SK-N-SH (cell line): ENCODE measurements around the gene IGFL4. TPM values are rescaled to one million over a fixed set of nuclear protein-coding genes. Genes with fewer than 3 reads are reported as not detected.

Experiments
- CTCF ChIA-PET: fragments of 300-600, 350-600 bp; formaldehyde crosslinking; extraction: SDS; loops from one replicate; lab custom pipeline; 2021; lab: Yijun Ruan, JAX
- POLR2A ChIA-PET: fragments of 350-600 bp; sonication (Branson Sonifier 250); formaldehyde crosslinking; extraction: SDS; loops from one replicate; lab custom pipeline; 2020; ENCODE audit warnings: antibody characterized with exemption, inconsistent platforms; lab: Yijun Ruan, JAX
- DNase-seq: peaks from one replicate; pipeline ENCODE4 v3.0.0; 2012
- H2AFZ ChIP-seq: fragments of 200-600 bp; sonication (generic); 2 replicates; pipeline ENCODE4 v1.8.1; 2016; ENCODE audit warnings: antibody characterized with exemption, mild to moderate bottlenecking, low read depth
- H3F3A ChIP-seq: fragments of 200-600 bp; sonication (generic); replicated peaks from 2 replicates; pipeline ENCODE3; 2016; ENCODE audit warnings: antibody characterized with exemption, mild to moderate bottlenecking; ENCODE audit not compliant: insufficient read depth
- H3K27ac ChIP-seq, 2 experiments: fragments of 200-500 bp in 1 of 2; fragments of 200-600 bp in 1 of 2; sonication (Bioruptor generic) in 1 of 2; sonication (generic), shearing (Covaris generic) in 1 of 2; 2 replicates each; pipeline versions ENCODE4 v1.5.1 to v1.6.1; 2014 to 2016; ENCODE audit warnings: low read depth in 2 of 2, inconsistent platforms in 1 of 2, low read length in 1 of 2, mild to moderate bottlenecking in 1 of 2, mixed read lengths in 1 of 2
- H3K27me3 ChIP-seq: fragments of 200-600 bp; sonication (generic), shearing (Covaris generic); 2 replicates; pipeline ENCODE4 v1.6.1; 2016; ENCODE audit warnings: mixed run types; ENCODE audit not compliant: insufficient read depth
- H3K36me3 ChIP-seq, 2 experiments: fragments of 200-500 bp in 1 of 2; fragments of 200-600 bp in 1 of 2; sonication (Bioruptor generic) in 1 of 2; sonication (generic) in 1 of 2; replicated peaks in 1 of 2; 2 replicates each; pipeline versions ENCODE3 to v1.5.1; 2014 to 2016; ENCODE audit warnings: low read length in 1 of 2, mild to moderate bottlenecking in 1 of 2; ENCODE audit not compliant: insufficient read depth in 2 of 2, control insufficient read depth in 1 of 2
- H3K4me1 ChIP-seq, 2 experiments: fragments of 200-500 bp in 1 of 2; fragments of 200-600 bp in 1 of 2; sonication (Bioruptor generic) in 1 of 2; sonication (generic), shearing (Covaris generic) in 1 of 2; 2 replicates each; pipeline versions ENCODE4 v1.5.1 to v1.6.1; 2014 to 2016; ENCODE audit warnings: low read depth in 1 of 2, low read length in 1 of 2, mixed run types in 1 of 2; ENCODE audit not compliant: insufficient read depth in 2 of 2, control insufficient read depth in 1 of 2
- H3K4me2 ChIP-seq: fragments of 200-600 bp; sonication (generic), shearing (Covaris generic); 2 replicates; pipeline ENCODE4 v1.6.1; 2017; ENCODE audit warnings: mixed run types
- H3K4me3 ChIP-seq, 2 experiments: fragments of 200-500 bp in 1 of 2; fragments of 200-600 bp in 1 of 2; sonication (Bioruptor generic) in 1 of 2; sonication (generic), shearing (Covaris generic) in 1 of 2; 2 replicates each; pipeline versions ENCODE4 v1.5.1 to v1.8.1; 2014 to 2016; ENCODE audit warnings: low read depth in 2 of 2, inconsistent platforms in 1 of 2, low read length in 1 of 2, mild to moderate bottlenecking in 1 of 2, mixed read lengths in 1 of 2, moderate library complexity in 1 of 2
- H3K79me2 ChIP-seq: fragments of 200-600 bp; sonication (generic); 2 replicates; pipeline ENCODE4 v1.8.1; 2017; ENCODE audit warnings: mild to moderate bottlenecking; ENCODE audit not compliant: insufficient read depth
- H3K9ac ChIP-seq: fragments of 200-600 bp; sonication (generic); 2 replicates; pipeline ENCODE4 v1.6.1; 2017; ENCODE audit warnings: mixed run types
- H3K9me2 ChIP-seq: fragments of 200-600 bp; sonication (generic); 2 replicates; pipeline ENCODE4 v1.6.1; 2017; ENCODE audit warnings: mixed run types
- H3K9me3 ChIP-seq: fragments of 200-600 bp; sonication (generic); 2 replicates; pipeline ENCODE4 v1.6.1; 2017; ENCODE audit warnings: mixed run types, mild to moderate bottlenecking, moderate library complexity
- H4K20me1 ChIP-seq: fragments of 200-600 bp; sonication (generic); 2 replicates; pipeline ENCODE4 v1.6.1; 2017; ENCODE audit warnings: mild to moderate bottlenecking, mixed run types; ENCODE audit not compliant: insufficient read depth
- CHD2 ChIP-seq: fragments of 150-350 bp; IDR thresholded peaks from 2 replicates; pipeline ENCODE4 v1.6.1; 2018; ENCODE audit warnings: low read length; ENCODE audit not compliant: partially characterized antibody
- EP300 ChIP-seq, 2 experiments: IDR thresholded peaks; 2 replicates each; pipeline versions ENCODE4 v1.4.0 to v1.6.1; 2012; ENCODE audit warnings: borderline replicate concordance in 1 of 2, low read depth in 1 of 2, low read length in 1 of 2
- EZH2phosphoT487 ChIP-seq: fragments of 200-600 bp; sonication (generic); IDR thresholded peaks from 2 replicates; pipeline ENCODE4 v1.6.1; 2017; ENCODE audit warnings: low read depth, mixed run types, mild to moderate bottlenecking, antibody characterized with exemption, moderate library complexity, borderline replicate concordance
- FOSL2 ChIP-seq: IDR thresholded peaks from 2 replicates; pipeline ENCODE4 v1.4.0; 2012; ENCODE audit warnings: low read depth, mild to moderate bottlenecking, moderate library complexity, borderline replicate concordance
- GABPA ChIP-seq: IDR thresholded peaks from 2 replicates; pipeline ENCODE4 v1.4.0; 2012; ENCODE audit warnings: low read depth, mild to moderate bottlenecking
- GATA2 ChIP-seq: sonication (generic); formaldehyde crosslinking; IDR thresholded peaks from 2 replicates; pipeline ENCODE4 v1.5.0; 2020; ENCODE audit warnings: mild to moderate bottlenecking, missing genetic modification reagents
- JUND ChIP-seq: IDR thresholded peaks from 2 replicates; pipeline ENCODE4 v1.4.0; 2012
- MEF2A ChIP-seq: IDR thresholded peaks from 2 replicates; pipeline ENCODE4 v1.4.0; 2012; ENCODE audit warnings: low read depth, borderline replicate concordance
- MXI1 ChIP-seq: IDR thresholded peaks from 2 replicates; pipeline ENCODE4 v1.6.1; 2012; ENCODE audit warnings: mild to moderate bottlenecking, low read depth, low read length, improper control_type of control experiment
- NRF1 ChIP-seq: IDR thresholded peaks from 2 replicates; pipeline ENCODE4 v1.6.1; 2012; ENCODE audit warnings: low read depth, mild to moderate bottlenecking, low read length
- RAD21 ChIP-seq: IDR thresholded peaks from 2 replicates; pipeline ENCODE4 v1.6.1; 2012; ENCODE audit warnings: mild to moderate bottlenecking, low read length
- RCOR1 ChIP-seq: fragments of 150-350 bp; IDR thresholded peaks from 2 replicates; pipeline ENCODE4 v1.6.1; 2017; ENCODE audit warnings: antibody characterized with exemption, low read length
- SIN3A ChIP-seq: IDR thresholded peaks from 2 replicates; pipeline ENCODE4 v1.6.1; 2012; ENCODE audit warnings: low read depth, mild to moderate bottlenecking, low read length, moderate library complexity, borderline replicate concordance
- TAF1 ChIP-seq: IDR thresholded peaks from 2 replicates; pipeline ENCODE4 v1.6.1; 2012; ENCODE audit warnings: low read depth, mild to moderate bottlenecking, low read length, moderate library complexity, borderline replicate concordance
- TCF12 ChIP-seq: IDR thresholded peaks from 2 replicates; pipeline ENCODE4 v1.4.0; 2012
- TEAD4 ChIP-seq: IDR thresholded peaks from 2 replicates; pipeline ENCODE4 v1.4.0; 2012; ENCODE audit warnings: mild to moderate bottlenecking, borderline replicate concordance; ENCODE audit not compliant: insufficient read depth
- WGBS: methylation state at CpG from one replicate; pipeline ENCODE4 v1.1.6; 2017; ENCODE audit warnings: low lambda C conversion rate; 5-methylcytosine and 5-hydroxymethylcytosine counted together
- polyA plus RNA-seq, 3 experiments: library from polyadenylated mRNA; depleted of rRNA; stranded (reverse); fragments of >200 nt; gene quantifications; 2 replicates each; pipeline ENCODE4 v1.2.3, GENCODE V29; 2012
- TF ChIP-seq, protein P1 (sequence below): fragments of 200-600 bp; sonication (generic); IDR thresholded peaks from 2 replicates; pipeline ENCODE4 v1.6.1; 2017; ENCODE audit warnings: antibody characterized with exemption, mild to moderate bottlenecking, moderate library complexity
- TF ChIP-seq, protein P2 (sequence below): fragments of 150-350 bp; IDR thresholded peaks from 2 replicates; pipeline ENCODE4 v1.6.1; 2017; ENCODE audit warnings: antibody characterized with exemption, low read length, low read depth, borderline replicate concordance
- TF ChIP-seq, protein P3 (sequence below): IDR thresholded peaks from 2 replicates; pipeline ENCODE4 v1.6.1; 2012; ENCODE audit warnings: mild to moderate bottlenecking, low read depth, low read length, moderate library complexity
- TF ChIP-seq, protein P4 (sequence below): IDR thresholded peaks from 2 replicates; pipeline ENCODE4 v1.4.0; 2012; ENCODE audit warnings: low read depth, borderline replicate concordance

IGFL4 gene
- polyA plus RNA-seq, 1 of the 3 experiments (the other 2 are of a cell fraction): not detected

DNA sequence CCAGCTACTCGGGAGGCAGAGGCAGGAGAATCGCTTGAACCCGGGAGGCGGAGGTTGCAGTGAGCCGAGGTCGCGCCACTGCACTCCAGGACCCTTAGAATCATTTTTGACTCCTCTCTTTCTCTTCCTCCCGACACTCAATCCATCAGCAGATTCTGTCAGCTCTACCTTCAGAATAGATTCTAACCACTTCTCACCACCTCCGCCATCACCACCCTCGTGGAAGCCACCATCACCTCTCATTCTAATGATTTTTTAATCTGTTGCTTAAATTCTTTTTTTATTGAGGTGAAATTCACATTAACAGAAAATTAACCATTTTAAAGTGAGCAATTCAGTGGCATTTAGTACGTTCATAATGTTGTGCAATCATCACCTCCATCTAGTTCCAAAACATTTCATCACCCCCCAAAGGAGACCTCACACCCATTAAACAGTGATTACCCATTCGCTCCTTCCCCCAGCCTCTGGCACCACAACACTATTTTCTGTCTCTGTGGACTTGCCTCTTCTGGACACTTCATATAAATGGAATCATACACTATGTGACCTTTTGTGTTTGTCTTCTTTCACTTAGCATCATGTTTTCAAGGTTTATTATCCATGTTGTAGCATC, 50.6 kb downstream of the IGFL4 start:
- no peaks in the 10 kb centered on the region for H3K9me3 ChIP-seq
- ChIA-PET CTCF (no interaction called here), POLR2A (no interaction called here)
- H3K79me2 ChIP-seq: no peaks in the 10 kb centered on the region
- H3K9ac ChIP-seq: no peak overlapping the region
- H3F3A ChIP-seq: no peaks in the 10 kb centered on the region
- no peaks in the 10 kb centered on the region; the same call in 1 of the 2 replicates for H3K27me3 ChIP-seq
- no peaks in the 10 kb centered on the region for H3K4me1 ChIP-seq
- 70% methylated on average over 12 of the region's 12 CpGs for WGBS
- no peaks in the 10 kb centered on the region for H3K9me2 ChIP-seq
- no peaks in the 10 kb centered on the region for H4K20me1 ChIP-seq
- no peak overlapping the region for H2AFZ ChIP-seq
- TF ChIP-seq, protein P1, sequence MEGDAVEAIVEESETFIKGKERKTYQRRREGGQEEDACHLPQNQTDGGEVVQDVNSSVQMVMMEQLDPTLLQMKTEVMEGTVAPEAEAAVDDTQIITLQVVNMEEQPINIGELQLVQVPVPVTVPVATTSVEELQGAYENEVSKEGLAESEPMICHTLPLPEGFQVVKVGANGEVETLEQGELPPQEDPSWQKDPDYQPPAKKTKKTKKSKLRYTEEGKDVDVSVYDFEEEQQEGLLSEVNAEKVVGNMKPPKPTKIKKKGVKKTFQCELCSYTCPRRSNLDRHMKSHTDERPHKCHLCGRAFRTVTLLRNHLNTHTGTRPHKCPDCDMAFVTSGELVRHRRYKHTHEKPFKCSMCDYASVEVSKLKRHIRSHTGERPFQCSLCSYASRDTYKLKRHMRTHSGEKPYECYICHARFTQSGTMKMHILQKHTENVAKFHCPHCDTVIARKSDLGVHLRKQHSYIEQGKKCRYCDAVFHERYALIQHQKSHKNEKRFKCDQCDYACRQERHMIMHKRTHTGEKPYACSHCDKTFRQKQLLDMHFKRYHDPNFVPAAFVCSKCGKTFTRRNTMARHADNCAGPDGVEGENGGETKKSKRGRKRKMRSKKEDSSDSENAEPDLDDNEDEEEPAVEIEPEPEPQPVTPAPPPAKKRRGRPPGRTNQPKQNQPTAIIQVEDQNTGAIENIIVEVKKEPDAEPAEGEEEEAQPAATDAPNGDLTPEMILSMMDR: no peak
- TF ChIP-seq MEF2A (no peak), NRF1 (no peak), RAD21 (no peak), TCF12 (no peak), SIN3A (no peak), JUND (no peak), GABPA (no peak), EP300 (IDR thresholded peaks at IDR 0.05; ENCODE audit: borderline replicate concordance in 1 of 2, low read depth in 1 of 2, low read length in 1 of 2) (no peak), FOSL2 (no peak), EZH2phosphoT487 (no peak), TAF1 (no peak), RCOR1 (no peak), TEAD4 (no peak), CHD2 (no peak), GATA2 (CRISPR knock-in tag) (no peak), MXI1 (no peak)
- TF ChIP-seq, protein P2, sequence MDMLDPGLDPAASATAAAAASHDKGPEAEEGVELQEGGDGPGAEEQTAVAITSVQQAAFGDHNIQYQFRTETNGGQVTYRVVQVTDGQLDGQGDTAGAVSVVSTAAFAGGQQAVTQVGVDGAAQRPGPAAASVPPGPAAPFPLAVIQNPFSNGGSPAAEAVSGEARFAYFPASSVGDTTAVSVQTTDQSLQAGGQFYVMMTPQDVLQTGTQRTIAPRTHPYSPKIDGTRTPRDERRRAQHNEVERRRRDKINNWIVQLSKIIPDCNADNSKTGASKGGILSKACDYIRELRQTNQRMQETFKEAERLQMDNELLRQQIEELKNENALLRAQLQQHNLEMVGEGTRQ: no peak
- TF ChIP-seq, protein P3, sequence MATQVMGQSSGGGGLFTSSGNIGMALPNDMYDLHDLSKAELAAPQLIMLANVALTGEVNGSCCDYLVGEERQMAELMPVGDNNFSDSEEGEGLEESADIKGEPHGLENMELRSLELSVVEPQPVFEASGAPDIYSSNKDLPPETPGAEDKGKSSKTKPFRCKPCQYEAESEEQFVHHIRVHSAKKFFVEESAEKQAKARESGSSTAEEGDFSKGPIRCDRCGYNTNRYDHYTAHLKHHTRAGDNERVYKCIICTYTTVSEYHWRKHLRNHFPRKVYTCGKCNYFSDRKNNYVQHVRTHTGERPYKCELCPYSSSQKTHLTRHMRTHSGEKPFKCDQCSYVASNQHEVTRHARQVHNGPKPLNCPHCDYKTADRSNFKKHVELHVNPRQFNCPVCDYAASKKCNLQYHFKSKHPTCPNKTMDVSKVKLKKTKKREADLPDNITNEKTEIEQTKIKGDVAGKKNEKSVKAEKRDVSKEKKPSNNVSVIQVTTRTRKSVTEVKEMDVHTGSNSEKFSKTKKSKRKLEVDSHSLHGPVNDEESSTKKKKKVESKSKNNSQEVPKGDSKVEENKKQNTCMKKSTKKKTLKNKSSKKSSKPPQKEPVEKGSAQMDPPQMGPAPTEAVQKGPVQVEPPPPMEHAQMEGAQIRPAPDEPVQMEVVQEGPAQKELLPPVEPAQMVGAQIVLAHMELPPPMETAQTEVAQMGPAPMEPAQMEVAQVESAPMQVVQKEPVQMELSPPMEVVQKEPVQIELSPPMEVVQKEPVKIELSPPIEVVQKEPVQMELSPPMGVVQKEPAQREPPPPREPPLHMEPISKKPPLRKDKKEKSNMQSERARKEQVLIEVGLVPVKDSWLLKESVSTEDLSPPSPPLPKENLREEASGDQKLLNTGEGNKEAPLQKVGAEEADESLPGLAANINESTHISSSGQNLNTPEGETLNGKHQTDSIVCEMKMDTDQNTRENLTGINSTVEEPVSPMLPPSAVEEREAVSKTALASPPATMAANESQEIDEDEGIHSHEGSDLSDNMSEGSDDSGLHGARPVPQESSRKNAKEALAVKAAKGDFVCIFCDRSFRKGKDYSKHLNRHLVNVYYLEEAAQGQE: no peak
- TF ChIP-seq, protein P4, sequence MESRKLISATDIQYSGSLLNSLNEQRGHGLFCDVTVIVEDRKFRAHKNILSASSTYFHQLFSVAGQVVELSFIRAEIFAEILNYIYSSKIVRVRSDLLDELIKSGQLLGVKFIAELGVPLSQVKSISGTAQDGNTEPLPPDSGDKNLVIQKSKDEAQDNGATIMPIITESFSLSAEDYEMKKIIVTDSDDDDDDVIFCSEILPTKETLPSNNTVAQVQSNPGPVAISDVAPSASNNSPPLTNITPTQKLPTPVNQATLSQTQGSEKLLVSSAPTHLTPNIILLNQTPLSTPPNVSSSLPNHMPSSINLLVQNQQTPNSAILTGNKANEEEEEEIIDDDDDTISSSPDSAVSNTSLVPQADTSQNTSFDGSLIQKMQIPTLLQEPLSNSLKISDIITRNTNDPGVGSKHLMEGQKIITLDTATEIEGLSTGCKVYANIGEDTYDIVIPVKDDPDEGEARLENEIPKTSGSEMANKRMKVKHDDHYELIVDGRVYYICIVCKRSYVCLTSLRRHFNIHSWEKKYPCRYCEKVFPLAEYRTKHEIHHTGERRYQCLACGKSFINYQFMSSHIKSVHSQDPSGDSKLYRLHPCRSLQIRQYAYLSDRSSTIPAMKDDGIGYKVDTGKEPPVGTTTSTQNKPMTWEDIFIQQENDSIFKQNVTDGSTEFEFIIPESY: no peak
- H3K27ac ChIP-seq: no peak overlapping the region
- DNase-seq: no peak
- H3K4me3 ChIP-seq: no peak overlapping the region
- H3K4me2 ChIP-seq: no peak overlapping the region
- H3K36me3 ChIP-seq: no peaks in the 10 kb centered on the region
